GM21723 (cell line): ENCODE data around the gene PTPRT.

Experiments
- ATAC-seq: cut with Tn5 transposase; IDR thresholded peaks from one replicate; pipeline ENCODE4 v1.9.1; 2021; ENCODE audit warnings: mild to moderate bottlenecking, moderate library complexity; ENCODE audit not compliant: unreplicated experiment

Gene PTPRT

GRCh38 chr20:42978184-42978974, 211.3 kb downstream of the PTPRT start:
- ATAC-seq, result no peak

- no peak for ATAC-seq
Observed at GRCh38 chr20:42975974-42976373, 213.7 kb downstream of the PTPRT start.

GRCh38 chr20:42974347-42974746, 215.4 kb downstream of the PTPRT start:
- no peak for ATAC-seq

- ATAC-seq, result no peak
Observed at GRCh38 chr20:42972591-42972990, 217.1 kb downstream of the PTPRT start.

- no peak for ATAC-seq
Observed at GRCh38 chr20:42968746-42969145, 221.0 kb downstream of the PTPRT start.

GRCh38 chr20:42963796-42964195, 225.9 kb downstream of the PTPRT start:
- no peak for ATAC-seq

GRCh38 chr20:42961771-42962170, 227.9 kb downstream of the PTPRT start:
- ATAC-seq, result no peak

- no peak for ATAC-seq
Observed at GRCh38 chr20:42959996-42960395, 229.7 kb downstream of the PTPRT start.

GRCh38 chr20:42958367-42959069, 231.2 kb downstream of the PTPRT start:
- ATAC-seq, result no peak

GRCh38 chr20:42957704-42958095, 232.0 kb downstream of the PTPRT start:
- no peak for ATAC-seq

- no peak for ATAC-seq
Observed at GRCh38 chr20:42957018-42957703, 232.5 kb downstream of the PTPRT start.

- no peak for ATAC-seq
Observed at GRCh38 chr20:42955713-42956112, 234.0 kb downstream of the PTPRT start.

GRCh38 chr20:42954951-42955350, 234.8 kb downstream of the PTPRT start:
- ATAC-seq, result no peak

GRCh38 chr20:42949950-42950349, 239.8 kb downstream of the PTPRT start:
- ATAC-seq, result no peak

- ATAC-seq, result no peak
Observed at GRCh38 chr20:42945234-42945994, 244.3 kb downstream of the PTPRT start.

GRCh38 chr20:42941629-42942028, 248.1 kb downstream of the PTPRT start:
- no peak for ATAC-seq

- no peak for ATAC-seq
Observed at GRCh38 chr20:42938441-42939205, 251.1 kb downstream of the PTPRT start.

- ATAC-seq, result no peak
Observed at GRCh38 chr20:42936482-42936881, 253.2 kb downstream of the PTPRT start.

- ATAC-seq, result no peak
Observed at GRCh38 chr20:42924215-42924614, 265.5 kb downstream of the PTPRT start.

- no peak for ATAC-seq
Observed at GRCh38 chr20:42923348-42923918, 266.3 kb downstream of the PTPRT start.
